Fibroblast of mammary gland (primary cell): Measurements from ENCODE around the gene FSTL4.

Source experiments
- DNase-seq: peaks from one replicate; pipeline ENCODE4 v3.0.0-alpha.2; 2010; ENCODE audit warnings: low read depth
- H3K4me3 ChIP-seq: 2 replicates; pipeline ENCODE4 v1.5.1; 2011; ENCODE audit warnings: low read depth, mild to moderate bottlenecking, low read length, moderate library complexity; ENCODE audit not compliant: control insufficient read depth
- CTCF ChIP-seq: conservative IDR thresholded peaks from 2 replicates; pipeline ENCODE4 v1.5.1; 2011; ENCODE audit warnings: low read depth, low read length, inconsistent platforms; ENCODE audit not compliant: control insufficient read depth, insufficient read depth

Gene FSTL4

GRCh38 chr5:133340002-133340755, 272.2 kb downstream of the FSTL4 start:
- no peak overlapping the region for H3K4me3 ChIP-seq
- TF ChIP-seq CTCF, result no peak
- no peak for DNase-seq

GRCh38 chr5:133338504-133339355, 273.6 kb downstream of the FSTL4 start:
- no peak for DNase-seq
- no peak overlapping the region for H3K4me3 ChIP-seq
- no peak for TF ChIP-seq CTCF

- no peak for DNase-seq
- no peak overlapping the region for H3K4me3 ChIP-seq
- no peak for TF ChIP-seq CTCF
Measured at GRCh38 chr5:133337795-133338445, 274.4 kb downstream of the FSTL4 start.

- no peak for TF ChIP-seq CTCF
- no peak for DNase-seq
Measured at GRCh38 chr5:133336969-133337410, 275.4 kb downstream of the FSTL4 start.

GRCh38 chr5:133336121-133336968, 276.0 kb downstream of the FSTL4 start:
- no peak overlapping the region for H3K4me3 ChIP-seq
- TF ChIP-seq CTCF, result no peak
- no peak for DNase-seq

More at GRCh38 chr5:133336969-133337410, 275.4 kb downstream of the FSTL4 start:
- H3K4me3 ChIP-seq, result no peak overlapping the region

GRCh38 chr5:133334796-133335639, 277.3 kb downstream of the FSTL4 start:
- DNase-seq, result no peak
- TF ChIP-seq CTCF, result no peak
- H3K4me3 ChIP-seq, result no peak overlapping the region
